WTC11 (cell line): ENCODE data around the gene B9D2. TPM values are rescaled to one million over a fixed set of nuclear protein-coding genes. Genes with fewer than 3 reads are reported as not detected.

Experiments used
- ATAC-seq: fragments of 200-7000 bp; cut with Tn5 transposase; 2 replicates; pipeline ENCODE4 v1.10.0; 2021; ENCODE audit warnings: mild to moderate bottlenecking, moderate library complexity
- CTCF ChIA-PET: fragments of 300-600 bp; sonication (Branson Sonifier 250); formaldehyde crosslinking; loops from one replicate; lab custom pipeline; 2021; ENCODE audit warnings: antibody characterized with exemption; lab: Charles Lee
- POLR2A ChIA-PET: fragments of 350-600 bp; sonication (Branson Sonifier 250); formaldehyde crosslinking; loops from one replicate; lab custom pipeline; 2021; ENCODE audit warnings: antibody characterized with exemption; lab: Charles Lee
- DNase-seq: peaks from one replicate; pipeline ENCODE4 v3.0.0; 2021; ENCODE audit warnings: low spot score
- H3K27ac Mint-ChIP-seq: 2 replicates; pipeline ENCODE4 v1.8.0; 2021; ENCODE audit warnings: mixed read lengths
- H3K27me3 Mint-ChIP-seq: 2 replicates; pipeline ENCODE4 v1.8.0; 2021; ENCODE audit warnings: low read depth, mild to moderate bottlenecking, moderate library complexity, mixed read lengths
- H3K36me3 Mint-ChIP-seq: 2 replicates; pipeline ENCODE4 v1.8.0; 2021; ENCODE audit warnings: mixed read lengths
- H3K4me1 Mint-ChIP-seq: 2 replicates; pipeline ENCODE4 v1.8.0; 2022; ENCODE audit warnings: mixed read lengths
- H3K4me3 Mint-ChIP-seq: 2 replicates; pipeline ENCODE4 v1.8.0; 2021; ENCODE audit warnings: mild to moderate bottlenecking, moderate library complexity, mixed read lengths
- H3K9me3 Mint-ChIP-seq: 2 replicates; pipeline ENCODE4 v1.8.0; 2021; ENCODE audit warnings: mixed read lengths
- CBFB ChIP-seq: sonication (generic); formaldehyde crosslinking; IDR thresholded peaks from 2 replicates; pipeline ENCODE4 v1.8.1; 2022; ENCODE audit warnings: mild to moderate bottlenecking, low read depth, missing genetic modification reagents
- CTCF ChIP-seq: fragments of 200-600 bp; IDR thresholded peaks from 2 replicates; pipeline ENCODE4 v1.8.0; 2022; ENCODE audit warnings: antibody characterized with exemption
- FOXP4 ChIP-seq: sonication (generic); formaldehyde crosslinking; IDR thresholded peaks from 2 replicates; pipeline ENCODE4 v1.8.0; 2022; ENCODE audit warnings: mild to moderate bottlenecking, missing genetic modification reagents
- GTF2I ChIP-seq: fragments of 250-450 bp; sonication (Bioruptor Pico); conservative IDR thresholded peaks from 2 replicates; pipeline ENCODE4 v1.4.0; 2021; ENCODE audit warnings: mild to moderate bottlenecking
- HMGA2 ChIP-seq: fragments of 250-450 bp; sonication (Bioruptor Pico); IDR thresholded peaks from 2 replicates; pipeline ENCODE4 v1.4.0; 2021; ENCODE audit warnings: mild to moderate bottlenecking, moderate library complexity
- IRF2 ChIP-seq: sonication (generic); formaldehyde crosslinking; IDR thresholded peaks from 2 replicates; pipeline ENCODE4 v1.8.0; 2022; ENCODE audit warnings: low read depth, missing genetic modification reagents, borderline replicate concordance
- NR1H2 ChIP-seq: sonication (generic); formaldehyde crosslinking; IDR thresholded peaks from 2 replicates; pipeline ENCODE4 v1.9.0; 2021; ENCODE audit warnings: mild to moderate bottlenecking, moderate library complexity, missing genetic modification reagents
- SP1 ChIP-seq: sonication (generic); formaldehyde crosslinking; conservative IDR thresholded peaks from 2 replicates; pipeline ENCODE4 v1.8.1; 2022; ENCODE audit warnings: missing genetic modification reagents
- TCF7 ChIP-seq: sonication (generic); formaldehyde crosslinking; IDR thresholded peaks from 2 replicates; pipeline ENCODE4 v1.8.0; 2022; ENCODE audit warnings: mild to moderate bottlenecking, low read depth, missing genetic modification reagents, moderate library complexity
- USF1 ChIP-seq: sonication (generic); formaldehyde crosslinking; IDR thresholded peaks from 2 replicates; pipeline ENCODE4 v1.8.0; 2022; ENCODE audit warnings: mild to moderate bottlenecking, missing genetic modification reagents
- ZNF219 ChIP-seq: sonication (generic); formaldehyde crosslinking; IDR thresholded peaks from 2 replicates; pipeline ENCODE4 v1.8.0; 2023; ENCODE audit warnings: missing genetic modification reagents, mild to moderate bottlenecking, borderline replicate concordance
- ZNF232 ChIP-seq: sonication (generic); formaldehyde crosslinking; IDR thresholded peaks from 2 replicates; pipeline ENCODE4 v1.8.0; 2022; ENCODE audit warnings: mild to moderate bottlenecking, missing genetic modification reagents
- ZNF396 ChIP-seq: fragments of 250-450 bp; sonication (Bioruptor Pico); IDR thresholded peaks from 2 replicates; pipeline ENCODE4 v1.8.0; 2021; ENCODE audit warnings: mild to moderate bottlenecking, moderate library complexity, borderline replicate concordance
- total RNA-seq: library from RNA; stranded (reverse); gene quantifications from 3 replicates; pipeline ENCODE4 v1.2.3, GENCODE V29; 2021
- TF ChIP-seq, protein P1 (sequence below): sonication (generic); formaldehyde crosslinking; IDR thresholded peaks from 2 replicates; pipeline ENCODE4 v1.8.1; 2023; ENCODE audit warnings: mild to moderate bottlenecking, missing genetic modification reagents
- TF ChIP-seq, protein P2 (sequence below): sonication (generic); formaldehyde crosslinking; IDR thresholded peaks from 2 replicates; pipeline ENCODE4 v1.8.1; 2022; ENCODE audit warnings: mild to moderate bottlenecking, missing genetic modification reagents, moderate library complexity, borderline replicate concordance
- TF ChIP-seq, protein P3 (sequence below): fragments of 250-450 bp; sonication (Bioruptor Pico); IDR thresholded peaks from 2 replicates; pipeline ENCODE4 v2.1.2; 2022; ENCODE audit warnings: mild to moderate bottlenecking, moderate library complexity

B9D2 gene
- total RNA-seq, 1 experiment from 2014 or later: 4.7 TPM

GRCh38 chr19:41399525-41399924, 35.6 kb upstream of the B9D2 start:
- DNase-seq (no peak), ATAC-seq (no peak)
- Mint-ChIP-seq H3K36me3 (no peaks in the 10 kb centered on the region), H3K9me3 (no peaks in the 10 kb centered on the region), H3K27me3 (no peaks in the 10 kb centered on the region), H3K4me1 (peaks cover 22% of the 10 kb centered on the region), H3K4me3 (peak overlapping the region; percentile 39; the same call in 1 of the 2 replicates), H3K27ac (no peak overlapping the region; the same call in 1 of the 2 replicates)
- TF ChIP-seq, protein P1, sequence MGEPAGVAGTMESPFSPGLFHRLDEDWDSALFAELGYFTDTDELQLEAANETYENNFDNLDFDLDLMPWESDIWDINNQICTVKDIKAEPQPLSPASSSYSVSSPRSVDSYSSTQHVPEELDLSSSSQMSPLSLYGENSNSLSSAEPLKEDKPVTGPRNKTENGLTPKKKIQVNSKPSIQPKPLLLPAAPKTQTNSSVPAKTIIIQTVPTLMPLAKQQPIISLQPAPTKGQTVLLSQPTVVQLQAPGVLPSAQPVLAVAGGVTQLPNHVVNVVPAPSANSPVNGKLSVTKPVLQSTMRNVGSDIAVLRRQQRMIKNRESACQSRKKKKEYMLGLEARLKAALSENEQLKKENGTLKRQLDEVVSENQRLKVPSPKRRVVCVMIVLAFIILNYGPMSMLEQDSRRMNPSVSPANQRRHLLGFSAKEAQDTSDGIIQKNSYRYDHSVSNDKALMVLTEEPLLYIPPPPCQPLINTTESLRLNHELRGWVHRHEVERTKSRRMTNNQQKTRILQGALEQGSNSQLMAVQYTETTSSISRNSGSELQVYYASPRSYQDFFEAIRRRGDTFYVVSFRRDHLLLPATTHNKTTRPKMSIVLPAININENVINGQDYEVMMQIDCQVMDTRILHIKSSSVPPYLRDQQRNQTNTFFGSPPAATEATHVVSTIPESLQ (CRISPR knock-in tag): no peak
- TF ChIP-seq CBFB (CRISPR knock-in tag): no peak
- TF ChIP-seq FOXP4 (CRISPR knock-in tag): no peak
- TF ChIP-seq GTF2I (CRISPR knock-in tag): no peak
- no peak for TF ChIP-seq ZNF396 (CRISPR knock-in tag)
- no peak for TF ChIP-seq NR1H2 (CRISPR knock-in tag)
- TF ChIP-seq ZNF232 (CRISPR knock-in tag): no peak
- TF ChIP-seq CTCF: no peak
- TF ChIP-seq IRF2 (CRISPR knock-in tag): no peak
- no peak for TF ChIP-seq USF1 (CRISPR knock-in tag)
- no peak for TF ChIP-seq SP1
- POLR2A ChIA-PET: no interaction called here
- CTCF ChIA-PET: no interaction called here

- H3K27ac Mint-ChIP-seq: peak overlapping the region; percentile 60
- ChIA-PET POLR2A (interaction anchor here (0.7 to 1.1 kb wide), 2 partner anchors 28 to 35 kb away, joined by 3 to 9 read pairs; partner anchors contain the start of genes B3GNT8 and B9D2), CTCF (no interaction called here)
- ATAC-seq: no peak
- TF ChIP-seq HMGA2 (no peak), IRF2 (CRISPR knock-in tag) (no peak), NR1H2 (CRISPR knock-in tag) (no peak), ZNF219 (CRISPR knock-in tag) (no peak), TCF7 (CRISPR knock-in tag) (no peak)
- TF ChIP-seq, protein P2, sequence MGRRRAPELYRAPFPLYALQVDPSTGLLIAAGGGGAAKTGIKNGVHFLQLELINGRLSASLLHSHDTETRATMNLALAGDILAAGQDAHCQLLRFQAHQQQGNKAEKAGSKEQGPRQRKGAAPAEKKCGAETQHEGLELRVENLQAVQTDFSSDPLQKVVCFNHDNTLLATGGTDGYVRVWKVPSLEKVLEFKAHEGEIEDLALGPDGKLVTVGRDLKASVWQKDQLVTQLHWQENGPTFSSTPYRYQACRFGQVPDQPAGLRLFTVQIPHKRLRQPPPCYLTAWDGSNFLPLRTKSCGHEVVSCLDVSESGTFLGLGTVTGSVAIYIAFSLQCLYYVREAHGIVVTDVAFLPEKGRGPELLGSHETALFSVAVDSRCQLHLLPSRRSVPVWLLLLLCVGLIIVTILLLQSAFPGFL (CRISPR knock-in tag): no peak
- TF ChIP-seq, protein P3, sequence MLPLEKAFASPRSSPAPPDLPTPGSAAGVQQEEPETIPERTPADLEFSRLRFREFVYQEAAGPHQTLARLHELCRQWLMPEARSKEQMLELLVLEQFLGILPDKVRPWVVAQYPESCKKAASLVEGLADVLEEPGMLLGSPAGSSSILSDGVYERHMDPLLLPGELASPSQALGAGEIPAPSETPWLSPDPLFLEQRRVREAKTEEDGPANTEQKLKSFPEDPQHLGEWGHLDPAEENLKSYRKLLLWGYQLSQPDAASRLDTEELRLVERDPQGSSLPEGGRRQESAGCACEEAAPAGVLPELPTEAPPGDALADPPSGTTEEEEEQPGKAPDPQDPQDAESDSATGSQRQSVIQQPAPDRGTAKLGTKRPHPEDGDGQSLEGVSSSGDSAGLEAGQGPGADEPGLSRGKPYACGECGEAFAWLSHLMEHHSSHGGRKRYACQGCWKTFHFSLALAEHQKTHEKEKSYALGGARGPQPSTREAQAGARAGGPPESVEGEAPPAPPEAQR (CRISPR knock-in tag): no peak
- H3K9me3 Mint-ChIP-seq: no peaks in the 10 kb centered on the region
- DNase-seq: no peak
- H3K27me3 Mint-ChIP-seq: no peaks in the 10 kb centered on the region
- no peaks in the 10 kb centered on the region for H3K36me3 Mint-ChIP-seq
- peaks cover 22% of the 10 kb centered on the region for H3K4me1 Mint-ChIP-seq
- peak overlapping the region; percentile 100 for H3K4me3 Mint-ChIP-seq
These were observed 35.1 kb upstream of the B9D2 start for GRCh38 chr19:41399091-41399490.
